ENCODE results near the gene C1QTNF8. TPM values are rescaled to one million over a fixed set of nuclear protein-coding genes. Genes with fewer than 3 reads are reported as not detected.

C1QTNF8 gene
- total and polyA plus RNA-seq, 4 donors = not detected

GRCh38 chr16:1068451-1068850 lies 27.6 kb downstream of the C1QTNF8 start:
- DNase-seq (ENCODE audit: low spot score) = no peak
- H3K27me3 ChIP-seq (ENCODE audit: control insufficient read depth in 4 of 4, insufficient read depth in 4 of 4, low read length in 3 of 4) = peaks cover 0 to 52% (median 2%) of the 10 kb centered on the region in 4 donors
- 79% methylated on average over 18 of the region's 18 CpGs for WGBS

GRCh38 chr16:1067629-1068028 lies 28.4 kb downstream of the C1QTNF8 start:
- DNase-seq (ENCODE audit: low spot score) = no peak

More at GRCh38 chr16:1068451-1068850, 27.6 kb downstream of the C1QTNF8 start:
- H3K27ac ChIP-seq (ENCODE audit: low read depth in 1 of 2, low read length in 2 of 2) = no peak overlapping the region
- no peaks in the 10 kb centered on the region for H3K9me3 ChIP-seq (ENCODE audit: control insufficient read depth in 4 of 4, low read length in 3 of 4)
- no peak overlapping the region for H3K4me3 ChIP-seq (ENCODE audit: low read depth in 1 of 3, low read length in 3 of 3)
- no peak overlapping the region for H3K9ac ChIP-seq (ENCODE audit: low read depth in 1 of 2, low read length in 2 of 2)
- no peaks in the 10 kb centered on the region for H3K4me1 ChIP-seq (ENCODE audit: control insufficient read depth in 4 of 4, insufficient read depth in 4 of 4, low read length in 3 of 4)
- TF ChIP-seq ATF3 (IDR thresholded peaks at IDR 0.05) = no peak
- TF ChIP-seq RXRA (IDR thresholded peaks at IDR 0.05) = no peak
- TF ChIP-seq EGR1 (IDR thresholded peaks at IDR 0.05; ENCODE audit: low read depth in 2 of 2) = no peak
- TF ChIP-seq GABPA (IDR thresholded peaks at IDR 0.05 in 1 of 2, conservative IDR thresholded peaks at IDR 0.05 in 1 of 2) = no peak
- no peak for TF ChIP-seq HNF4A (conservative IDR thresholded peaks at IDR 0.05)
- no peak for TF ChIP-seq CTCF (IDR thresholded peaks at IDR 0.05; ENCODE audit: low read depth, low read length, missing input control)
- no peaks in the 10 kb centered on the region for H3K36me3 ChIP-seq (ENCODE audit: control insufficient read depth in 4 of 4, insufficient read depth in 3 of 4, low read depth in 1 of 4, low read length in 3 of 4)

More at GRCh38 chr16:1067629-1068028, 28.4 kb downstream of the C1QTNF8 start:
- TF ChIP-seq ZBTB33 (IDR thresholded peaks at IDR 0.05) = no peak
- TF ChIP-seq CTCF (IDR thresholded peaks at IDR 0.05; ENCODE audit: low read depth, low read length, missing input control) = no peak
- TF ChIP-seq GABPA (IDR thresholded peaks at IDR 0.05 in 1 of 2, conservative IDR thresholded peaks at IDR 0.05 in 1 of 2) = no peak
- no peak for TF ChIP-seq JUND (IDR thresholded peaks at IDR 0.05)
- no peak for TF ChIP-seq MAX (IDR thresholded peaks at IDR 0.05)
- no peak for TF ChIP-seq RXRA (IDR thresholded peaks at IDR 0.05)
- no peak for TF ChIP-seq HNF4G (IDR thresholded peaks at IDR 0.05)
- TF ChIP-seq SP1 (IDR thresholded peaks at IDR 0.05) = no peak
- TF ChIP-seq HNF4A (conservative IDR thresholded peaks at IDR 0.05) = no peak
- no peak for TF ChIP-seq FOXA2 (IDR thresholded peaks at IDR 0.05)
- no peak for TF ChIP-seq FOXA1 (IDR thresholded peaks at IDR 0.05)
- no peak for TF ChIP-seq ATF3 (IDR thresholded peaks at IDR 0.05)
- Histone ChIP-seq H3K9me3 (ENCODE audit: control insufficient read depth in 4 of 4, low read length in 3 of 4) (no peaks in the 10 kb centered on the region), H3K9ac (ENCODE audit: low read depth in 1 of 2, low read length in 2 of 2) (no peak overlapping the region), H3K27me3 (ENCODE audit: control insufficient read depth in 4 of 4, insufficient read depth in 4 of 4, low read length in 3 of 4) (peaks cover 0 to 44% (median 2%) of the 10 kb centered on the region in 4 donors), H3K36me3 (ENCODE audit: control insufficient read depth in 4 of 4, insufficient read depth in 3 of 4, low read depth in 1 of 4, low read length in 3 of 4) (no peaks in the 10 kb centered on the region), H3K4me3 (ENCODE audit: low read depth in 1 of 3, low read length in 3 of 3) (no peak overlapping the region), H3K4me1 (ENCODE audit: control insufficient read depth in 4 of 4, insufficient read depth in 4 of 4, low read length in 3 of 4) (no peaks in the 10 kb centered on the region), H3K27ac (ENCODE audit: low read depth in 1 of 2, low read length in 2 of 2) (no peak overlapping the region)
- WGBS = 65% methylated on average over 15 of the region's 15 CpGs

All from liver (tissue), 9 donors.